ENCODE results near the gene TDRD10.
A peak's percentile ranks its signal among the peaks of the same experiment; 100 is the strongest.
"Not testable (repeated sequence)": the region's sequence is repeated elsewhere in the genome, so short reads cannot be mapped to it uniquely, and the experiment has no call there.

TDRD10 gene

GRCh38 chr1:154479764-154480421 lies 22.1 kb upstream of the TDRD10 start:
- DNase-seq, result peak; percentile 10 to 81 (median 42)

DNA sequence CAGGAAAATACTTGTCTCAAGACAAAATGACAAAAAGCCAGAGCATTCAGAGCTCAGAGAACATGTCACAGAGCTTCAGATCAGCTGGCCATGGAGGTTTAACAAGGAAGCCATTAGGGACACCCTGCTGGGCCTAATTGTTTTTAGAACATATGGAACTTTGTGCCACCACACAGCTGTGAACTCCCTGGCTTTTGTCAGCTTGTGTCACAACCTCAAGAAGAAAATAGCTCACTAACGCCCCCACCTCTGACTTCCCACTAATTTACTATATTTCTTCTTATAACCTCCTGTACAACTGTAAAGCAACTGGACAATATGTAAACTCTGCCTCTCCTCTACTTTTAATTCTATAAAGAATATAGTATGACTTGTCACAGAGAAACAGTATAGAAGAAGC lies 21.0 kb upstream of the TDRD10 start:
- no peak for DNase-seq

GRCh38 chr1:154483941-154484803 lies 17.8 kb upstream of the TDRD10 start:
- DNase-seq, result no peak

- DNase-seq, result no peak
Observed at GRCh38 chr1:154485106-154485505, 16.9 kb upstream of the TDRD10 start.

DNA sequence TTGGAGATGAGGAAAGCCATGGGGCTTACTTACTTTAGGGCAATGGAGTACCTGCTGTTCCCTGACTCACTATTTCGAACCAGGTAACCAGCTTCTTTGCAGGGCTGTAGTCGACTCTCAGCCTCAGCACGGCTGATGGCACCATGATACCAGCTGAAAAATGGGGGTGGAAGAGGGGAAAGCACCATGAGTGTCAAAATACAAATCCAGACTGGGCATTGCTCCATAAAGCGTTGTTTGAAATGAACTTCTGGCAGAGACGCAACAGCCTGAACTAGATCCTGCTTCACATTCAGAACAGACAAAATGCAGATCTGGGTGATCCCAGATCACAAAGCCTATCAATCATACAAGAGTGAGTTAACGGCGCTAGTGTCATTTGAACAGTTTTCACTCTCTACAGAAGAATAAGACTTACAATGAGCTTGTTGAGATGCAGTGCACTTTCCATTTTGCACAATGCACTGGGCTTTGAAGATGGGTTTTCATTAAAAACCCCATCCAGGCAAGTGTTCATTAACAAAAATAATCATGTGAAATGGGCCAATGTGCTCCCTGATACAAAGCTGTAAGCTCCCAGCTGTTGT lies 16.0 kb upstream of the TDRD10 start:
- no peak for DNase-seq

DNA sequence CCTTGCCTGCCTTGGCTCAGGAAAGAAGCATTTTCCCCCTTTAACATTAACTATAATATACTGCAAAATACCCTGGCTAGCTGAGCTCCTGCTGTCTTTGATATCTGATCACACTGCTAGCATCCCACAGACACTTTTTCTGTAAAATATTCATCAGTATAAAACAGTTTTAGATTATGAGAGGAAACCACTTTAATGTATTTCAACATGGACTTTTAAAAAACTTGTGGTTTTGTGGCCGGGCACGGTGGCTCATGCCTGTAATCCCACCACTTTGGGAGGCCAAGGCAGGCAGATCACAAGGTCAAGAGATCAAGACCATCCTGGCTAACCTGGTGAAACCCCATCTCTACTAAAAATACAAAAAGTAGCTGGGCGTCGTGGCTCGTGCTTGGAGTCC lies 15.3 kb upstream of the TDRD10 start:
- DNase-seq, result not testable (repeated sequence)

GRCh38 chr1:154488922-154489321 lies 13.1 kb upstream of the TDRD10 start:
- no peak for DNase-seq

- DNase-seq, result no peak
Observed at GRCh38 chr1:154489695-154490274, 12.2 kb upstream of the TDRD10 start.

GRCh38 chr1:154490317-154490716 lies 11.7 kb upstream of the TDRD10 start:
- no peak for DNase-seq

GRCh38 chr1:154492115-154492514 lies 9.9 kb upstream of the TDRD10 start:
- no peak for DNase-seq

DNA sequence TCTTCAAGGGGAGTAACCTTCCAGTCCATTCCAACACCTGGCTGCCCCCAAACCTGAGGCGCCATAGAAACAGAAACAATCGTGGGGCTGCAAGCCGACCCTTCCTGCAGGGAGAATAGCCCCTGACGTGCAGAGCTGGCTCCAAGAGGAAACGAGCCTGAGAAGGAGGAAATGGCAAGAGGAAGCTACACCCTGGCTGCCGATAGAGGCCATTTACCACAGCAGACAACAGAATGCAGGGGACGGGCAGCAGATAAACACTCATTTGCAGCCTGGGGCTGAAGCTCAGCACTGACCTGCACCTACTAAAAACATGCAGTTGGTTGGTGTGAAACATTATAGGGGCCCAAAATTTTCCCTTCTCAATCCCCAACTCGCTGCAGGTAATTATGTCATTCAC lies 8.7 kb upstream of the TDRD10 start:
- DNase-seq, result peak in 1 of 6 experiments; percentile 9

DNA sequence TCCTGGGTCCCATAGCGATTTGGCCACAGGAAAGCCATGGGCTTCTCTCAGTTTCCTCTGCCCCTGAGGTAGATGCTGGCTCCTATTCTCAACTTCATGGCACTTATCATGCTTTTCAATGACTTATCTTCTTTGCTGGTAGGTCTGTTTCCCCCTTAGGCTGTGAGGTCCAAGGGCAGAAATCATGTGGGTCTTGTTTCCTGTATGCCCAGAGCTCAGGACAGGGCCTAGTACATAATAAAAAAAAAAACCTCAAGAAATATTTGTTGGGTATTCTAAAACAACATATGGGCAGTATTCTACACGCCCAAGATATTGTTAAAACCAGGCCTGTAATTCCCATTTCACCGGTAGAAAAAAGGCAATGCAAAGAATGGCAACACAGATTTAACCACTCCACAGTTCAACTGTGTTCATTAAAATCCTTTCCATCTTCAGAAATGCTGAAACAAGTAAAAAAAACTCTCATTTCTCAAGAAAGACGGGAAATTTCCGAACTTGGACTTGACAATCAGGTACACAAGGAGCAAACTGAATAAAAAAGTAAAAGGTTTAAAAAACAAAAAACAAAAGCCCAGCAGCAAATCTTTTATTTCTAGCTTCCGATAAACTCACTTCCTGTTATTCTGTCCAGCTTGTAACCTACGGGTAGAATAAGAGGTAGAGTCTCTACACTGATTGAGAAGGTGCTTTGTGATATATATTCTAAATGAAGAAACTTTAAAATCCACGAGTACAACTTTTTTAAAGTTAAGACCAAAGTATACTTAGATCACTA lies 6.3 kb upstream of the TDRD10 start:
- no peak for DNase-seq

DNA sequence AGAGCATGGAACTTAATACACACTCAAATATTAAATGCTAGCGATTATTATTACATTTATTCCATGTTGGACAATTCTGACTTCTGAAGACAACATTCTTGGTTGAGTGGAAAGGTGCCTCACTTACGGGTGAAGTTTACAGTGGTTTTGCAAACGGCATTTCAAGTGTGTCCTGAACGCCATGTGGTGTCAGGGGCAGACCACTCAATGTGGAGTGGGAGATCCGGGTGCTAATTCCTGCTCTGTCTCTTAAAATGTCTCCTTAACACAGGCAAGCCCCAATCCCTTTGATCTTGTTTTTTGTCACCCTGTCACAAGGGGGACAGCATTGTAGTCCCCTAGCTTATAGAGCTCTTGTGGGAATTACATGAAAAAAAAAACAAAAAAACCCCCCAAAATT lies 5.6 kb upstream of the TDRD10 start:
- no peak for DNase-seq

DNA sequence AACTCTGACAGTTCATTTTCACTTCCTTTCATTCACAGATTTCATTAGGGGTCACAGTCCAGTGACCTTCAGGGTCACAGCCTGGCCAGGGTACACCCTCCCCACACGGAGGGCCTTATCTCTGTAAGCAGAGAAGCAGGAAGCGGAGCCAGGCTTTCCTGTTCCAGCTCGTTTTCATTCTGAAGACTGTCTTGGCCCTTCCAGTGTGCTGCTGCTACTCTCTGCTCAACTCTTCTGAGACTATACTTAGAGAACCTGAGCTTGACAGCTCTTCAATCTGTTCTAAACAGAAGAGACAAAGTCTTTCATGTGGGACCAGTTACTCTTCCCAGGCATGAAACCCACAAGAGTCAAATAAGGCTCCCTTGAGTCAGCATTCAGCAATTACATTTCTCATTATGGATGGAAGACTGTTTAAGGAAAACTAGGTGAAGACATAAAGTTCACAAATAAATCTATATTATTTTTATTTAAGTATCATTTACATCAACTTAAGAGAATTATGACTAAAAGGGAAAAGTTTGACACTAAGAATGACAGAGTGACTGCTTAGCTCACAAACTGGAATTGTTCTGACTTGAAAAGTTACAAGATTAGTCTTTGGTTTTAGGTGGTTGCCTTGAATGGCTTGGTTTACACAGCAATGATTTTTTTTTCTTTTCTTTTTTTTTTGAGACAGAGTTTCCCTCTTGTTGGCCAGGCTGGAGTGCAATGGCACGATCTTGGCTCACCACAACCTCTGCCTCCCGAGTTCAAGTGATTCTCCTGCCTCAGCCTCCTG lies 4.8 kb upstream of the TDRD10 start:
- DNase-seq, result peak in 2 of 6 experiments; percentile 20 to 25

- DNase-seq, result no peak
Observed at GRCh38 chr1:154499446-154499845, 2.6 kb upstream of the TDRD10 start.

GRCh38 chr1:154500533-154500932 lies 1.5 kb upstream of the TDRD10 start:
- DNase-seq, result no peak

DNA sequence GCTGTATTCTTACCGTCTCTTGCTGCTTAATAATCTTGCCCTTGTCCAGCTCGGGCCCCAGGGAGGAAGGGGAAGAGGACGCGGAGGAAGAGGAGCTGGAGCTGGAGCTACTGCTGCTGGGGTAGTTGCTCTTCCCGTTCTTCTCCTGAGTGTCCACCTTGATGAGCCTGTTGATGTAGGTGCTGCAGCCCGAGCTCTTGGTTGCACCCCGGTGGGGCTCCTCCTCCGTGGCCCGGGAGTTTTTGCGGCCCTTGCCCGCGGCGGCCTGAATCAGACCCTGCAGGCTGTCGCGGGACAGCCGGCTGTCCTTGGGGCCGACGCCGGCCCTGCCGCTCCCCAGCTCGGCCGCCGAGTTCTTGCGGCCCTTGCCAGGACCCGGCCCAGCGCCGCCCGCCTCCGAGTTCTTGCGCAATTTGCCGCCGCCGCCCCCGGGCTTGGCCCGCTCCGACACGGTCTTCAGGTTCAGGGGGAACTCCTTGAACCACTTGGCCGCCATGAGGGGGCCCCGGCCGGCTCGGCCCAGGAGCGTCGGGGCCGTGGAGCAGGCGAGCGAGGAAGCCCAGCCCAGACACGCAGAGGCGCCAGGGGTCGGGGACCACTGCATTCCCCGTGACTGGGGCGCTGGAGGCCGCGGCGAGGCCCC lies 475 bp upstream of the TDRD10 start:
- no peak for DNase-seq

DNA sequence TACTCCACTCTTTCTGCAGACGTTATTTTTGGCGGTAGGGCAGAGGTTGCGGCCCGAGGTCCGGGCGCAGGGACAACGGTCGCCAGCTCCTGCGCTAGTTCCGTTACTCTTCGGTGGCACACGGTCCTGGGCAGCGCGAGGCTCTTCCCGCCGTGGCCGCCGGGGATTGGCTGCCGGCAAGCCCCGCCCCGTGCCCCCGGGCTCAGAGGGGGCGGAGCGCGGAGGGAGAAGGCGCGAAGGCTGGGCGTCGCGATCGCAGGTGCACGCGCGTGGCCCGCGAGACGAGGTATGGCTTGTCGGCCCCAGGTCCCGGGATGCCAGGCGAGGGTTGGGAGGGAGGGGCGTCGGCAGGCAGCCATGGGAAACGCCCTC lies 711 bp downstream of the TDRD10 start:
- no peak for DNase-seq

- DNase-seq, result no peak
Observed at GRCh38 chr1:154503898-154504297, 1.9 kb downstream of the TDRD10 start.

- no peak for DNase-seq
Observed at GRCh38 chr1:154512760-154513159, 10.7 kb downstream of the TDRD10 start.

GRCh38 chr1:154514066-154514553 lies 12.1 kb downstream of the TDRD10 start:
- no peak for DNase-seq

Data from stimulated activated naive CD4-positive, alpha-beta T cell (primary cell).